Measurements from ENCODE around the gene IQCM.
"Not testable (repeated sequence)": the region's sequence is repeated elsewhere in the genome, so short reads cannot be mapped to it uniquely, and the experiment has no call there.

The IQCM gene

GRCh38 chr4:149466446-149466845 is 349.2 kb downstream of the IQCM start:
- DNase-seq (ENCODE audit: low spot score) = no peak

- DNase-seq (ENCODE audit: low spot score) = no peak
Observed at GRCh38 chr4:149465955-149466354, 349.7 kb downstream of the IQCM start.

- no peak for DNase-seq (ENCODE audit: low spot score)
Observed at GRCh38 chr4:149443537-149443936, 372.1 kb downstream of the IQCM start.

GRCh38 chr4:149441338-149441737 is 374.3 kb downstream of the IQCM start:
- DNase-seq (ENCODE audit: low spot score) = no peak

- DNase-seq (ENCODE audit: low spot score) = no peak
Observed at GRCh38 chr4:149426461-149426860, 389.2 kb downstream of the IQCM start.

GRCh38 chr4:149409555-149409962 is 406.1 kb downstream of the IQCM start:
- DNase-seq (ENCODE audit: low spot score) = no peak

- no peak for DNase-seq (ENCODE audit: low spot score)
Observed at GRCh38 chr4:149409146-149409545, 406.5 kb downstream of the IQCM start.

- no peak for DNase-seq (ENCODE audit: low spot score)
Observed at GRCh38 chr4:149404143-149404542, 411.5 kb downstream of the IQCM start.

GRCh38 chr4:149403081-149403480 is 412.6 kb downstream of the IQCM start:
- no peak for DNase-seq (ENCODE audit: low spot score)

- no peak for DNase-seq (ENCODE audit: low spot score)
Observed at GRCh38 chr4:149398993-149399392, 416.6 kb downstream of the IQCM start.

GRCh38 chr4:149370785-149371420 is 444.7 kb downstream of the IQCM start:
- no peak for DNase-seq (ENCODE audit: low spot score)

- DNase-seq (ENCODE audit: low spot score) = no peak
Observed at GRCh38 chr4:149370002-149370401, 445.6 kb downstream of the IQCM start.

- no peak for DNase-seq (ENCODE audit: low spot score)
Observed at GRCh38 chr4:149353241-149353640, 462.4 kb downstream of the IQCM start.

- no peak for DNase-seq (ENCODE audit: low spot score)
Observed at GRCh38 chr4:149349541-149349940, 466.1 kb downstream of the IQCM start.

- DNase-seq (ENCODE audit: low spot score) = no peak
Observed at GRCh38 chr4:149347139-149347538, 468.5 kb downstream of the IQCM start.

- no peak for DNase-seq (ENCODE audit: low spot score)
Observed at GRCh38 chr4:149345424-149345823, 470.2 kb downstream of the IQCM start.

- no peak for DNase-seq (ENCODE audit: low spot score)
Observed at GRCh38 chr4:149344436-149344835, 471.2 kb downstream of the IQCM start.

- no peak for DNase-seq (ENCODE audit: low spot score)
Observed at GRCh38 chr4:149343614-149344013, 472.0 kb downstream of the IQCM start.

- DNase-seq (ENCODE audit: low spot score) = not testable (repeated sequence)
Observed at GRCh38 chr4:149341117-149341516, 474.5 kb downstream of the IQCM start.

- no peak for DNase-seq (ENCODE audit: low spot score)
Observed at GRCh38 chr4:149328161-149328560, 487.5 kb downstream of the IQCM start.

- DNase-seq (ENCODE audit: low spot score) = no peak
Observed at GRCh38 chr4:149322203-149322602, 493.4 kb downstream of the IQCM start.

- no peak for DNase-seq (ENCODE audit: low spot score)
Observed at GRCh38 chr4:149321438-149321837, 494.2 kb downstream of the IQCM start.

GRCh38 chr4:149311076-149311475 is 504.6 kb downstream of the IQCM start:
- no peak for DNase-seq (ENCODE audit: low spot score)

GRCh38 chr4:149306537-149306936 is 509.1 kb downstream of the IQCM start:
- DNase-seq (ENCODE audit: low spot score) = no peak

Data from ecto neural progenitor cell (in vitro differentiated cells).